ENCODE results near the gene AKT1S1.

AKT1S1 gene

GRCh38 chr19:49863254-49863934 lies 13.8 kb downstream of the AKT1S1 start:
- peaks cover 24% of the 10 kb centered on the region for H3K4me1 ChIP-seq (ENCODE audit: control insufficient read depth, insufficient read depth, low read length, unreplicated experiment)
- no peak overlapping the region for H3K27ac ChIP-seq (ENCODE audit: low read depth, low read length)
- no peak overlapping the region for H3K4me3 ChIP-seq (ENCODE audit: low read depth, low read length)
- peaks cover 20% of the 10 kb centered on the region for H3K79me2 ChIP-seq (ENCODE audit: control insufficient read depth, insufficient read depth, low read length, unreplicated experiment)
- H2AFZ ChIP-seq (ENCODE audit: low read length, unreplicated experiment) = no peak overlapping the region
- H3K36me3 ChIP-seq (ENCODE audit: insufficient read depth, low read length) = no peaks in the 10 kb centered on the region
- H3K27me3 ChIP-seq (ENCODE audit: insufficient read depth, low read length) = no peaks in the 10 kb centered on the region

GRCh38 chr19:49862391-49863253 lies 14.5 kb downstream of the AKT1S1 start:
- no peaks in the 10 kb centered on the region for H3K27me3 ChIP-seq (ENCODE audit: insufficient read depth, low read length)
- peaks cover 23% of the 10 kb centered on the region for H3K4me1 ChIP-seq (ENCODE audit: control insufficient read depth, insufficient read depth, low read length, unreplicated experiment)
- no peak overlapping the region for H3K27ac ChIP-seq (ENCODE audit: low read depth, low read length)
- H3K36me3 ChIP-seq (ENCODE audit: insufficient read depth, low read length) = no peaks in the 10 kb centered on the region
- H3K79me2 ChIP-seq (ENCODE audit: control insufficient read depth, insufficient read depth, low read length, unreplicated experiment) = peaks cover 20% of the 10 kb centered on the region
- H2AFZ ChIP-seq (ENCODE audit: low read length, unreplicated experiment) = no peak overlapping the region
- H3K4me3 ChIP-seq (ENCODE audit: low read depth, low read length) = no peak overlapping the region

GRCh38 chr19:49861541-49862378 lies 15.4 kb downstream of the AKT1S1 start:
- no peaks in the 10 kb centered on the region for H3K36me3 ChIP-seq (ENCODE audit: insufficient read depth, low read length)
- H2AFZ ChIP-seq (ENCODE audit: low read length, unreplicated experiment) = no peak overlapping the region
- peaks cover 20% of the 10 kb centered on the region for H3K79me2 ChIP-seq (ENCODE audit: control insufficient read depth, insufficient read depth, low read length, unreplicated experiment)
- no peak overlapping the region for H3K27ac ChIP-seq (ENCODE audit: low read depth, low read length)
- no peak overlapping the region for H3K4me3 ChIP-seq (ENCODE audit: low read depth, low read length)
- no peaks in the 10 kb centered on the region for H3K27me3 ChIP-seq (ENCODE audit: insufficient read depth, low read length)
- H3K4me1 ChIP-seq (ENCODE audit: control insufficient read depth, insufficient read depth, low read length, unreplicated experiment) = peaks cover 23% of the 10 kb centered on the region

GRCh38 chr19:49861107-49861506 lies 16.0 kb downstream of the AKT1S1 start:
- Histone ChIP-seq H3K4me3 (ENCODE audit: low read depth, low read length) (no peak overlapping the region), H3K79me2 (ENCODE audit: control insufficient read depth, insufficient read depth, low read length, unreplicated experiment) (peaks cover 13% of the 10 kb centered on the region), H2AFZ (ENCODE audit: low read length, unreplicated experiment) (no peak overlapping the region), H3K36me3 (ENCODE audit: insufficient read depth, low read length) (no peaks in the 10 kb centered on the region), H3K27me3 (ENCODE audit: insufficient read depth, low read length) (no peaks in the 10 kb centered on the region), H3K27ac (ENCODE audit: low read depth, low read length) (no peak overlapping the region), H3K4me1 (ENCODE audit: control insufficient read depth, insufficient read depth, low read length, unreplicated experiment) (peaks cover 19% of the 10 kb centered on the region)

GRCh38 chr19:49860336-49861102 lies 16.6 kb downstream of the AKT1S1 start:
- Histone ChIP-seq H3K27me3 (ENCODE audit: insufficient read depth, low read length) (no peaks in the 10 kb centered on the region), H3K36me3 (ENCODE audit: insufficient read depth, low read length) (no peaks in the 10 kb centered on the region), H3K79me2 (ENCODE audit: control insufficient read depth, insufficient read depth, low read length, unreplicated experiment) (peaks cover 11% of the 10 kb centered on the region), H3K4me3 (ENCODE audit: low read depth, low read length) (no peak overlapping the region), H3K27ac (ENCODE audit: low read depth, low read length) (no peak overlapping the region), H3K4me1 (ENCODE audit: control insufficient read depth, insufficient read depth, low read length, unreplicated experiment) (peaks cover 15% of the 10 kb centered on the region), H2AFZ (ENCODE audit: low read length, unreplicated experiment) (no peak overlapping the region)

- H3K27ac ChIP-seq (ENCODE audit: low read depth, low read length) = peak overlapping the region; percentile 42
- peaks cover 7% of the 10 kb centered on the region for H3K79me2 ChIP-seq (ENCODE audit: control insufficient read depth, insufficient read depth, low read length, unreplicated experiment)
- peaks cover 15% of the 10 kb centered on the region for H3K4me1 ChIP-seq (ENCODE audit: control insufficient read depth, insufficient read depth, low read length, unreplicated experiment)
- no peak overlapping the region for H3K4me3 ChIP-seq (ENCODE audit: low read depth, low read length)
- H2AFZ ChIP-seq (ENCODE audit: low read length, unreplicated experiment) = no peak overlapping the region
- no peaks in the 10 kb centered on the region for H3K27me3 ChIP-seq (ENCODE audit: insufficient read depth, low read length)
- H3K36me3 ChIP-seq (ENCODE audit: insufficient read depth, low read length) = no peaks in the 10 kb centered on the region
These were observed 17.3 kb downstream of the AKT1S1 start for GRCh38 chr19:49859682-49860335.

GRCh38 chr19:49858088-49858985 lies 18.8 kb downstream of the AKT1S1 start:
- Histone ChIP-seq H3K79me2 (ENCODE audit: control insufficient read depth, insufficient read depth, low read length, unreplicated experiment) (peaks cover 5% of the 10 kb centered on the region), H3K4me1 (ENCODE audit: control insufficient read depth, insufficient read depth, low read length, unreplicated experiment) (peaks cover 15% of the 10 kb centered on the region), H3K27me3 (ENCODE audit: insufficient read depth, low read length) (no peaks in the 10 kb centered on the region), H3K4me3 (ENCODE audit: low read depth, low read length) (no peak overlapping the region), H2AFZ (ENCODE audit: low read length, unreplicated experiment) (no peak overlapping the region), H3K27ac (ENCODE audit: low read depth, low read length) (peak overlapping the region; percentile 54), H3K36me3 (ENCODE audit: insufficient read depth, low read length) (no peaks in the 10 kb centered on the region)

- Histone ChIP-seq H3K27me3 (ENCODE audit: insufficient read depth, low read length) (no peaks in the 10 kb centered on the region), H2AFZ (ENCODE audit: low read length, unreplicated experiment) (no peak overlapping the region), H3K4me1 (ENCODE audit: control insufficient read depth, insufficient read depth, low read length, unreplicated experiment) (peaks cover 16% of the 10 kb centered on the region), H3K4me3 (ENCODE audit: low read depth, low read length) (no peak overlapping the region), H3K79me2 (ENCODE audit: control insufficient read depth, insufficient read depth, low read length, unreplicated experiment) (peaks cover 9% of the 10 kb centered on the region), H3K27ac (ENCODE audit: low read depth, low read length) (no peak overlapping the region), H3K36me3 (ENCODE audit: insufficient read depth, low read length) (no peaks in the 10 kb centered on the region)
These were observed 19.4 kb downstream of the AKT1S1 start for GRCh38 chr19:49857838-49858087.

GRCh38 chr19:49857061-49857837 lies 19.9 kb downstream of the AKT1S1 start:
- H3K27ac ChIP-seq (ENCODE audit: low read depth, low read length) = no peak overlapping the region
- H3K79me2 ChIP-seq (ENCODE audit: control insufficient read depth, insufficient read depth, low read length, unreplicated experiment) = peaks cover 14% of the 10 kb centered on the region
- H3K4me1 ChIP-seq (ENCODE audit: control insufficient read depth, insufficient read depth, low read length, unreplicated experiment) = peaks cover 21% of the 10 kb centered on the region
- H2AFZ ChIP-seq (ENCODE audit: low read length, unreplicated experiment) = no peak overlapping the region
- no peak overlapping the region for H3K4me3 ChIP-seq (ENCODE audit: low read depth, low read length)
- H3K27me3 ChIP-seq (ENCODE audit: insufficient read depth, low read length) = no peaks in the 10 kb centered on the region
- H3K36me3 ChIP-seq (ENCODE audit: insufficient read depth, low read length) = no peaks in the 10 kb centered on the region

All from ACC112 (cell line).